Motor neuron (in vitro differentiated cells): ENCODE data around the gene ITK. TPM values are rescaled to one million over a fixed set of nuclear protein-coding genes. Genes with fewer than 3 reads are reported as not detected.
"Not testable (repeated sequence)": the region's sequence is repeated elsewhere in the genome, so short reads cannot be mapped to it uniquely, and the experiment has no call there.

Experiments used
- ATAC-seq, 8 experiments: fragments of 200-7000 bp; cut with Tn5 transposase; replicated peaks in 6 of 8; 2 replicates each; pipeline ENCODE4 v1.8.0; 2021; ENCODE audit warnings: mild to moderate bottlenecking in 8 of 8, moderate library complexity in 8 of 8
- H3K27ac ChIP-seq, 2 donors: fragments of 250-450 bp; sonication (Bioruptor Pico); 2 replicates each; pipeline ENCODE4 v1.9.0; 2021; ENCODE audit warnings: antibody characterized with exemption in 2 of 2, mild to moderate bottlenecking in 2 of 2, moderate library complexity in 1 of 2
- H3K4me1 ChIP-seq, 2 donors: fragments of 250-450 bp; sonication (Bioruptor Pico); replicated peaks in 1 of 2; 2 replicates each; pipeline ENCODE4 v1.6.1; 2021; ENCODE audit warnings: antibody characterized with exemption in 2 of 2, mild to moderate bottlenecking in 2 of 2, moderate library complexity in 1 of 2
- H3K4me3 ChIP-seq, 5 donors: fragments of 250-450 bp; sonication (Bioruptor Pico); 2 replicates each; pipeline ENCODE4 v1.9.0; 2021; ENCODE audit warnings: antibody characterized with exemption in 5 of 5, mild to moderate bottlenecking in 5 of 5, moderate library complexity in 4 of 5
- WGBS, 10 experiments: fragments of 450-650 bp; shearing (Covaris generic); methylation state at CpG; one replicate each; pipeline ENCODE4 v1.0.0; 2022; 5-methylcytosine and 5-hydroxymethylcytosine counted together
- in situ Hi-C, 9 experiments: fragments of 400-800 bp; cut with MboI; loops; one replicate each; pipeline ENCODE4 v1.15.0; 2021; ENCODE audit warnings: low sequenced_read_pairs in 9 of 9, low pct_unique_long_range_greater_than_20kb in 2 of 9; ENCODE audit not compliant: unreplicated experiment in 9 of 9
- total RNA-seq, 8 experiments: library from RNA; unstranded; fragments of 300-600 nt; gene quantifications; 2 replicates each; pipeline versions ENCODE4 v1.2.3 to v1.2.4, GENCODE V29; 2022

ITK gene
- total RNA-seq, 8 experiments from 2014 or later: 0.18 to 76.4 (median 0.80) TPM; not detected in 1

GRCh38 chr5:157198277-157198986 is 17.8 kb downstream of the ITK start:
- in situ Hi-C loops: no loop called here
- Histone ChIP-seq H3K27ac (no peak overlapping the region), H3K4me1 (no peaks in the 10 kb centered on the region), H3K4me3 (no peak overlapping the region)
- 0 to 83% (median 55%) methylated on average over 1 to 4 of the region's 5 CpGs for WGBS, 10 experiments
- ATAC-seq: peak in 2 of 8 experiments; percentile 84 to 87

GRCh38 chr5:157201857-157202256 is 21.2 kb downstream of the ITK start:
- Histone ChIP-seq H3K4me3 (no peak overlapping the region), H3K27ac (no peak overlapping the region), H3K4me1 (no peaks in the 10 kb centered on the region)
- ATAC-seq: no peak
- in situ Hi-C loops: no loop called here
- WGBS, 10 experiments: 6 to 100% (median 80%) methylated on average over 1 to 4 of the region's 4 CpGs

- 20 to 100% (median 30%) methylated on average over 2 to 4 of the region's 4 CpGs; no CpG with 5 or more reads in 3 of the 10 experiments for WGBS, 10 experiments
- in situ Hi-C loops: no loop called here
Measured at GRCh38 chr5:157203417-157203816, 22.8 kb downstream of the ITK start.

GRCh38 chr5:157204765-157205164 is 24.1 kb downstream of the ITK start:
- ATAC-seq: no peak
- Histone ChIP-seq H3K27ac (no peak overlapping the region), H3K4me1 (no peaks in the 10 kb centered on the region), H3K4me3 (no peak overlapping the region)
- in situ Hi-C loops: no loop called here
- 21 to 93% (median 86%) methylated on average over 1 to 4 of the region's 4 CpGs for WGBS, 10 experiments

More at GRCh38 chr5:157203417-157203816, 22.8 kb downstream of the ITK start:
- Histone ChIP-seq H3K4me1 (no peaks in the 10 kb centered on the region), H3K27ac (no peak overlapping the region), H3K4me3 (no peak overlapping the region)
- peak in 1 of 8 experiments; percentile 37 for ATAC-seq

- H3K4me3 ChIP-seq: no peak overlapping the region
- in situ Hi-C loops: no loop called here
- ATAC-seq: no peak
- no peak overlapping the region for H3K27ac ChIP-seq
- no peaks in the 10 kb centered on the region for H3K4me1 ChIP-seq
- WGBS, 10 experiments: 64 to 94% (median 78%) methylated on average over 2 to 6 of the region's 6 CpGs
Measured at GRCh38 chr5:157205708-157206107, 25.1 kb downstream of the ITK start.

GRCh38 chr5:157210652-157211051 is 30.0 kb downstream of the ITK start:
- H3K4me3 ChIP-seq, H3K27ac ChIP-seq, in situ Hi-C loops, ATAC-seq: not testable (repeated sequence)
- 43 to 100% (median 100%) methylated on average over 1 of the region's 1 CpG; no CpG with 5 or more reads in 7 of the 10 experiments for WGBS, 10 experiments
- H3K4me1 ChIP-seq: peaks cover 4 to 15% of the 10 kb centered on the region in 2 donors

GRCh38 chr5:157212307-157212706 is 31.7 kb downstream of the ITK start:
- 0 to 100% (median 61%) methylated on average over 1 to 5 of the region's 5 CpGs; no CpG with 5 or more reads in 1 of the 10 experiments for WGBS, 10 experiments
- Histone ChIP-seq H3K4me3 (no peak overlapping the region), H3K27ac (no peak overlapping the region), H3K4me1 (peaks cover 4 to 17% of the 10 kb centered on the region in 2 donors)
- in situ Hi-C loops: no loop called here
- ATAC-seq: no peak

- H3K27ac ChIP-seq: no peak overlapping the region
- in situ Hi-C loops: no loop called here
Measured at GRCh38 chr5:157213527-157214243, 33.0 kb downstream of the ITK start.

GRCh38 chr5:157214415-157214814 is 33.8 kb downstream of the ITK start:
- peak in 3 of 8 experiments; percentile 7 to 63 (median 15) for ATAC-seq
- no peak overlapping the region for H3K4me3 ChIP-seq
- H3K4me1 ChIP-seq: peaks cover 4 to 17% of the 10 kb centered on the region in 2 donors
- no peak overlapping the region for H3K27ac ChIP-seq
- in situ Hi-C loops: no loop called here

More at GRCh38 chr5:157213527-157214243, 33.0 kb downstream of the ITK start:
- H3K4me3 ChIP-seq: no peak overlapping the region
- peaks cover 4 to 17% of the 10 kb centered on the region in 2 donors for H3K4me1 ChIP-seq
- WGBS, 10 experiments: 12 to 100% (median 81%) methylated on average over 2 to 5 of the region's 7 CpGs; no CpG with 5 or more reads in 1 of the 10 experiments
- ATAC-seq: no peak

- H3K27ac ChIP-seq: no peak overlapping the region
- in situ Hi-C loops: no loop called here
Measured at GRCh38 chr5:157214861-157215513, 34.3 kb downstream of the ITK start.

GRCh38 chr5:157215514-157216167 is 35.0 kb downstream of the ITK start:
- in situ Hi-C loops: no loop called here
- ATAC-seq: no peak
- Histone ChIP-seq H3K4me1 (peaks cover 4 to 17% of the 10 kb centered on the region in 2 donors), H3K27ac (no peak overlapping the region), H3K4me3 (no peak overlapping the region)
- WGBS, 10 experiments: 48 to 100% (median 80%) methylated on average over 1 to 4 of the region's 5 CpGs; no CpG with 5 or more reads in 1 of the 10 experiments

More at GRCh38 chr5:157214861-157215513, 34.3 kb downstream of the ITK start:
- Histone ChIP-seq H3K4me3 (no peak overlapping the region), H3K4me1 (peaks cover 4 to 17% of the 10 kb centered on the region in 2 donors)
- peak in 4 of 8 experiments; percentile 19 to 92 (median 66) for ATAC-seq
- WGBS, 10 experiments: 60 to 88% (median 74%) methylated on average over 1 to 10 of the region's 10 CpGs; no CpG with 5 or more reads in 2 of the 10 experiments

- peak in 2 of 8 experiments; percentile 71 to 73 for ATAC-seq
- H3K4me1 ChIP-seq: peaks cover 4 to 17% of the 10 kb centered on the region in 2 donors
- no peak overlapping the region for H3K4me3 ChIP-seq
- H3K27ac ChIP-seq: no peak overlapping the region
- in situ Hi-C loops: no loop called here
- 20 to 92% (median 80%) methylated on average over 2 to 6 of the region's 6 CpGs; no CpG with 5 or more reads in 1 of the 10 experiments for WGBS, 10 experiments
Measured at GRCh38 chr5:157216391-157217142, 35.9 kb downstream of the ITK start.
